PC-3 (cell line): ENCODE data around the gene SLC22A3. TPM values are rescaled to one million over a fixed set of nuclear protein-coding genes. Genes with fewer than 3 reads are reported as not detected.

ENCODE experiments used
- ATAC-seq: fragments of 200-7000 bp; cut with Tn5 transposase; 2 replicates; pipeline ENCODE4 v1.9.1; 2020; ENCODE audit warnings: mild to moderate bottlenecking, moderate library complexity
- BruUV-seq: library from RNA; stranded (reverse); fragments of 400-500 nt; replicated peaks from 2 replicates; lab custom pipeline; 2021; lab: Mats Ljungman, UMichigan
- CTCF ChIA-PET: fragments of 300-600 bp; sonication (Branson Sonifier 250); formaldehyde crosslinking; loops from one replicate; lab custom pipeline; 2022; ENCODE audit warnings: antibody characterized with exemption; lab: Charles Lee
- POLR2A ChIA-PET: fragments of 300-600 bp; sonication (Branson Sonifier 250); formaldehyde crosslinking; loops from one replicate; lab custom pipeline; 2022; ENCODE audit warnings: antibody characterized with exemption; ENCODE audit not compliant: unreplicated experiment; lab: Charles Lee
- DNase-seq: peaks from one replicate; pipeline ENCODE4 v3.0.0-alpha.2; 2015
- H2AFZ ChIP-seq: fragments of 300-600 bp; sonication (generic); 2 replicates; pipeline ENCODE4 v1.6.0; 2016; ENCODE audit warnings: antibody characterized with exemption, low read length
- H3F3A ChIP-seq: fragments of 300-600 bp; sonication (generic); one replicate; pipeline ENCODE4 v1.6.0; 2017; ENCODE audit warnings: antibody characterized with exemption, low read length, control low read depth, mild to moderate bottlenecking; ENCODE audit not compliant: unreplicated experiment
- H3K27ac ChIP-seq: fragments of 300-600 bp; sonication (generic); 2 replicates; pipeline ENCODE4 v1.5.1; 2016; ENCODE audit warnings: mild to moderate bottlenecking, low read length
- H3K27me3 ChIP-seq: fragments of 300-600 bp; sonication (generic); 2 replicates; pipeline ENCODE4 v1.6.1; 2016; ENCODE audit warnings: low read length, mixed read lengths
- H3K36me3 ChIP-seq: fragments of 300-600 bp; sonication (generic); 2 replicates; pipeline ENCODE4 v1.6.1; 2016; ENCODE audit warnings: low read depth, mixed run types, low read length, mixed read lengths
- H3K4me1 ChIP-seq: fragments of 300-600 bp; sonication (generic); 2 replicates; pipeline ENCODE4 v1.5.1; 2016; ENCODE audit warnings: low read length; ENCODE audit not compliant: insufficient read depth
- H3K4me2 ChIP-seq: fragments of 300-600 bp; sonication (generic); 2 replicates; pipeline ENCODE4 v1.6.0; 2016; ENCODE audit warnings: low read length
- H3K4me3 ChIP-seq: fragments of 300-600 bp; sonication (generic); 2 replicates; pipeline ENCODE4 v1.5.1; 2016; ENCODE audit warnings: mild to moderate bottlenecking, low read length, mixed read lengths
- H3K79me2 ChIP-seq: fragments of 300-600 bp; sonication (generic); 2 replicates; pipeline ENCODE4 v1.6.1; 2017; ENCODE audit warnings: low read length, mixed read lengths
- H3K9ac ChIP-seq: fragments of 300-600 bp; sonication (generic); 2 replicates; pipeline ENCODE4 v1.6.0; 2016; ENCODE audit warnings: mild to moderate bottlenecking, low read length
- H3K9me2 ChIP-seq: fragments of 300-600 bp; sonication (generic); replicated peaks from 2 replicates; pipeline ENCODE4 v1.6.1; 2016; ENCODE audit warnings: mixed run types, low read length, mixed read lengths
- H3K9me3 ChIP-seq: fragments of 300-600 bp; sonication (generic); 2 replicates; pipeline ENCODE4 v1.6.1; 2016; ENCODE audit warnings: low read length, mixed read lengths
- H4K20me1 ChIP-seq: fragments of 300-600 bp; sonication (generic); 2 replicates; pipeline ENCODE4 v1.6.1; 2016; ENCODE audit warnings: low read length, mixed read lengths
- EZH2 ChIP-seq: fragments of 300-600 bp; sonication (generic); IDR thresholded peaks from one replicate; pipeline ENCODE4 v1.6.1; 2017; ENCODE audit warnings: antibody characterized with exemption, mild to moderate bottlenecking, low read length; ENCODE audit not compliant: unreplicated experiment
- EZH2phosphoT487 ChIP-seq: fragments of 300-600 bp; sonication (generic); IDR thresholded peaks from 2 replicates; pipeline ENCODE4 v1.6.1; 2018; ENCODE audit warnings: mild to moderate bottlenecking, antibody characterized with exemption, low read length, borderline replicate concordance
- intact Hi-C: fragments of 100-400 bp; cut with micrococcal nuclease; formaldehyde crosslinking; loops from 2 replicates; pipeline ENCODE4 v1.9.0; 2023
- total RNA-seq: library from RNA; depleted of rRNA; stranded (reverse); fragments of >200 nt; gene quantifications from 2 replicates; pipeline ENCODE4 v1.2.3, GENCODE V29; 2014
- TF ChIP-seq, protein P1 (sequence below): fragments of 300-600 bp; sonication (generic); conservative IDR thresholded peaks from 2 replicates; pipeline ENCODE4 v1.5.1; 2017; ENCODE audit warnings: antibody characterized with exemption, low read depth, mild to moderate bottlenecking, low read length

Gene SLC22A3
- total RNA-seq, 1 experiment from 2014 or later = 0.47 TPM

DNA sequence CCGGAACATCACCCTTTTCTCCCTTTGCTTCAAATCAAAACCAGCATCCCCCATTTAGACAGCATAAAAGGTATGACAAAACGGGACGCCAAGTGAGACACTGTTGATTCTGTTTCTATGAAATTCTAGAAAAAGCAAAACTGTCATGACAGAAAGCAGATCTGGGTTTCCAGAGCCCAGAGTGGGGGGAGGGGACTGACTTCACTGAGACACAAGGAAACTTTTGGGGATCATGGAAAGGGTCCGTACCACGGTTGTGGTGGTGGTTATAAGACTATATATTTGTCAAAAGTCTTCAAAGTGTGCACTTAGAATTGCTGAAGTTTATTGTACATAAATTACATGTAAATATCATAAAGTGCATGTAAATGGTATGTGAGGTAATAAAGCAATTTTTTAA is 82.6 kb downstream of the SLC22A3 start:
- POLR2A ChIA-PET = no interaction called here
- H2AFZ ChIP-seq = no peak overlapping the region
- no peaks in the 10 kb centered on the region for H3K79me2 ChIP-seq
- peaks cover 5% of the 10 kb centered on the region; the same call in 1 of the 2 replicates for H3K4me1 ChIP-seq
- TF ChIP-seq EZH2 = no peak
- TF ChIP-seq, protein P1, sequence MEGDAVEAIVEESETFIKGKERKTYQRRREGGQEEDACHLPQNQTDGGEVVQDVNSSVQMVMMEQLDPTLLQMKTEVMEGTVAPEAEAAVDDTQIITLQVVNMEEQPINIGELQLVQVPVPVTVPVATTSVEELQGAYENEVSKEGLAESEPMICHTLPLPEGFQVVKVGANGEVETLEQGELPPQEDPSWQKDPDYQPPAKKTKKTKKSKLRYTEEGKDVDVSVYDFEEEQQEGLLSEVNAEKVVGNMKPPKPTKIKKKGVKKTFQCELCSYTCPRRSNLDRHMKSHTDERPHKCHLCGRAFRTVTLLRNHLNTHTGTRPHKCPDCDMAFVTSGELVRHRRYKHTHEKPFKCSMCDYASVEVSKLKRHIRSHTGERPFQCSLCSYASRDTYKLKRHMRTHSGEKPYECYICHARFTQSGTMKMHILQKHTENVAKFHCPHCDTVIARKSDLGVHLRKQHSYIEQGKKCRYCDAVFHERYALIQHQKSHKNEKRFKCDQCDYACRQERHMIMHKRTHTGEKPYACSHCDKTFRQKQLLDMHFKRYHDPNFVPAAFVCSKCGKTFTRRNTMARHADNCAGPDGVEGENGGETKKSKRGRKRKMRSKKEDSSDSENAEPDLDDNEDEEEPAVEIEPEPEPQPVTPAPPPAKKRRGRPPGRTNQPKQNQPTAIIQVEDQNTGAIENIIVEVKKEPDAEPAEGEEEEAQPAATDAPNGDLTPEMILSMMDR = no peak
- TF ChIP-seq EZH2phosphoT487 = no peak
- H3K4me3 ChIP-seq = no peak overlapping the region
- no peak overlapping the region for H3K9ac ChIP-seq
- H3F3A ChIP-seq = no peaks in the 10 kb centered on the region
- no peak overlapping the region for H3K27ac ChIP-seq
- CTCF ChIA-PET = no interaction called here
- no peaks in the 10 kb centered on the region for H3K27me3 ChIP-seq
- no peaks in the 10 kb centered on the region for H3K9me2 ChIP-seq
- no peaks in the 10 kb centered on the region for H4K20me1 ChIP-seq
- H3K4me2 ChIP-seq = no peak overlapping the region
- no peaks in the 10 kb centered on the region for H3K36me3 ChIP-seq
- BruUV-seq = no TSS peak
- intact Hi-C loops = no loop called here
- DNase-seq (no peak), ATAC-seq (no peak)
- no peaks in the 10 kb centered on the region for H3K9me3 ChIP-seq

- Histone ChIP-seq H3K27me3 (no peaks in the 10 kb centered on the region), H3K36me3 (no peaks in the 10 kb centered on the region), H3K79me2 (no peaks in the 10 kb centered on the region), H3F3A (no peaks in the 10 kb centered on the region), H3K4me3 (no peak overlapping the region), H3K4me1 (peaks cover 5% of the 10 kb centered on the region; the same call in 1 of the 2 replicates), H3K9me2 (no peaks in the 10 kb centered on the region), H4K20me1 (no peaks in the 10 kb centered on the region), H3K9me3 (no peaks in the 10 kb centered on the region), H2AFZ (no peak overlapping the region), H3K9ac (no peak overlapping the region), H3K27ac (no peak overlapping the region), H3K4me2 (no peak overlapping the region)
- ATAC-seq = no peak
- no peak for TF ChIP-seq EZH2
- DNase-seq = no peak
- no TSS peak for BruUV-seq
- POLR2A ChIA-PET = no interaction called here
- CTCF ChIA-PET = no interaction called here
- intact Hi-C loops = no loop called here
Observed at GRCh38 chr6:160431226-160431625, 83.0 kb downstream of the SLC22A3 start.

GRCh38 chr6:160431791-160432404 is 83.7 kb downstream of the SLC22A3 start:
- H3K9me3 ChIP-seq = no peaks in the 10 kb centered on the region
- no peaks in the 10 kb centered on the region for H3F3A ChIP-seq
- no peaks in the 10 kb centered on the region for H3K36me3 ChIP-seq
- no peak overlapping the region for H3K4me3 ChIP-seq
- H4K20me1 ChIP-seq = no peaks in the 10 kb centered on the region
- TF ChIP-seq, protein P1 = no peak
- TF ChIP-seq EZH2phosphoT487 (no peak), EZH2 (no peak)
- BruUV-seq = no TSS peak
- no peak overlapping the region for H3K9ac ChIP-seq
- no peaks in the 10 kb centered on the region for H3K79me2 ChIP-seq
- H3K4me2 ChIP-seq = no peak overlapping the region
- H3K27me3 ChIP-seq = no peaks in the 10 kb centered on the region
- DNase-seq = no peak
- H3K27ac ChIP-seq = no peak overlapping the region
- intact Hi-C loops = no loop called here
- H3K9me2 ChIP-seq = no peaks in the 10 kb centered on the region
- H2AFZ ChIP-seq = no peak overlapping the region
- ATAC-seq = no peak
- POLR2A ChIA-PET = no interaction called here
- H3K4me1 ChIP-seq = peaks cover 5% of the 10 kb centered on the region; the same call in 1 of the 2 replicates
- CTCF ChIA-PET = no interaction called here
